DMS 273 (cell line): ENCODE results near the gene PCOLCE2.

ENCODE experiments used
- DNase-seq: peaks from one replicate; lab custom pipeline; 2025; ENCODE audit not compliant: unreplicated experiment; lab: John Stamatoyannopoulos, UW

PCOLCE2 gene

DNA sequence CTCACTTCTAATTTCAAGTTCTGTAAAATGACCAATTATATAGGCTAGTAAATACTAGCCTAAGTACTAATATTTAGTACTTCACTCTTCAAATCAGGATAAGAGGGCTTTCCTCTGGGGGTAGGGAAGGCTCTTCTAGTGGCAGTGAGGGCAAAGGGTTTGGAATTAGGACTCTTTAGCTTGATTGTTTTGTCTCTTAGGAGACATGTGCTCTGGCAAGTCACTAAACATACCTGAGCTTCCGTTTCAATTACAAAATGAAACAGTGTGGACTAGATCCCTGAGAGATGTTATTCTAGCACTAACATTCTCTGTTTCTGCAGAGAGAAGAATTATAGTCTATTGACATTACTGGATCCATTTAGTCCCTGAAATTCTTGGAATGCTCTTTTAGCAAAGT lies 71.5 kb downstream of the PCOLCE2 start:
- DNase-seq, result no peak

DNA sequence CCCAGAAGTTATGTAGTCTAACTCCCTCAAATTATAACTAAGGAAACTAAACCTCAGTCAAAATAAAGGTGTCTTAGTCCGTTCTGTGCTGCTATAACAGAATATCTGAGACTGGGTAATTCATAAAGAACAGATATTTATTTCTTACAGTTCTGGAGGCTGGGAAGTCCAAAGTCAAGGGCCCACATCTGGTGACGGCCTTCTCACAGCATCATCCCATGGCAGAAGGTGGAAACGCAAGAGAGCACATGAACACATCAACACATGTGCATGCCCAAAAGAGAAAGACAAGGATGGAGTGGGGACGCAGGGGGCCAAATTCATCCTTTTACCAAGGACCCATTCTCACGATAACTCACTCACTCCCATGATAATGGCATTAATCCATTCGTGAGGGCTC lies 73.1 kb downstream of the PCOLCE2 start:
- no peak for DNase-seq

DNA sequence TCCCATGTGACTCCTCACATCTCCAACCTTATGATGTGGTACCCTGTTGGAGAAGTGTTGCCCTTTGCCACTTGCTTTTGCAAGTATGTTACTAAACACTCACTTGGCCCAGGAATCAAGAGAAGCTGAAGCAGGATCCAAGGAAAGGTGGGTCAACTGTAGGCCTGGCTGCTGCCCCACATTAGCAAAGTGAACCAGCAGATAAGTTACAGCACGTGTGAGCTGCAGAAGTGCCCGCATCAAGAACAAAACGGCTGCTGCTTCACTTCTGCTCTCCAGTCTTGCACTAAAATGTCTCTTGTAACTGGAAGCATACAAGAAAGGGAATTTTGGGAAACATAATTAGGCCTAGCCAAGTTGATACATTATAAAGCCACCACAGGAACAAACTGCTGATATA lies 79.6 kb downstream of the PCOLCE2 start:
- no peak for DNase-seq

- DNase-seq, result no peak
These were observed 80.6 kb downstream of the PCOLCE2 start for GRCh38 chr3:142808103-142808917.

DNA sequence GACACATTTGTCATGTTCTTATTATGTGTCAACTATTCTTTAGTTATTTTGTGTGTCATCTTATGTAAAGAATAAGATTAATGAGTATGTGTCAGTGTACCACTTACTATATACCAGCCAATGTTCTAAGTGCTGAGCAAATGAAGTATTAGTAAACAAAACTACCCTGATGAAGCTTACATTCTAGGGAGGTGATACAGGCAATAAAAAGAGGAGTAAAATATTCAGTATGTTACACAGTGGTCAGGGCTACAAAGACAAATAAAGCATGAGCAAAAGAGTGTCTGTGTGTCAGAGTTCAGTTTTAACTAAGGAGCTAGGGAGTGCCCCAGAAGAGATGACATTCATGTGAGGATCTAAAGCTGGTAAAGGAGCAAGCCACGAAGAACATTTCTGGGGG lies 86.0 kb downstream of the PCOLCE2 start:
- no peak for DNase-seq

GRCh38 chr3:142801746-142802145 lies 87.1 kb downstream of the PCOLCE2 start:
- DNase-seq, result no peak

- DNase-seq, result no peak
These were observed 92.1 kb downstream of the PCOLCE2 start for GRCh38 chr3:142796823-142797222.

- DNase-seq, result no peak
These were observed 93.6 kb downstream of the PCOLCE2 start for GRCh38 chr3:142795332-142795731.

- no peak for DNase-seq
These were observed 94.4 kb downstream of the PCOLCE2 start for GRCh38 chr3:142794508-142794907.

GRCh38 chr3:142787719-142788118 lies 101.2 kb downstream of the PCOLCE2 start:
- DNase-seq, result no peak

DNA sequence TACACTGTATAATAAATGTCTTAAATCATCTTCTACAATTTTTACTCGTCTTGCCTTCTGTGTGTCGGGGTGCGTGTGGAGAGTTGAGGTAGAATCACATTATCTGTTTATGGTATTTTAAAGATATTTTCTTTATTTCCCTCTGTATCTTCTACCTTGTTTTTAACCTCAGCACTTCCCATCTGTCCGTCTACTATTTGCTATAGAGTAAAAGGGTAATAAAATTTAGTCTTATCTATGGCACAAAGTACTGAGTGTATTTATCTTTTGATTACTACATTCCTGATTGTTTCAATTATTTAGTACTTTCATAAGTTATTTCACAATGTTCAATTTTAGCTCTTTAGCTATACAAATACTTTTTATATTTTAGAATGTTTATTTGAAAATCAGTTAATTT lies 102.9 kb downstream of the PCOLCE2 start:
- DNase-seq, result no peak

DNA sequence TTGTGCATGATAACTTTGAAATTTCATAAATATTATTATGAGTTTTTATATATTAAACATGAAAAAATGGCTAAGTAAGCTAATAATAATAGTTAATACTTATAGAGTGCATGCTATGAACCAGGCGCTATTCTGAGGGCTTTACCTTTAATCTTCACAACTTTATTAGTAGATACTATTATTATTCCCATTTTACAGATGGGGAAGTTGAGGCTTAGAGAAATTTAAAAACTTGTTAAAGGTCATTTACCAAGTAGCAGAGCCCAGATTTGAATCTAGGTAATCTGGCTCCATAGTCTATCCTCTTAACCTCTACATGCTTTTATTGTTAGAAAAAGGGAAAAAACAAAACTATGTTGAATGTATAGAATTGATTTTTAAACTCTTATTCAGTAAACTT lies 104.7 kb downstream of the PCOLCE2 start:
- DNase-seq, result no peak

DNA sequence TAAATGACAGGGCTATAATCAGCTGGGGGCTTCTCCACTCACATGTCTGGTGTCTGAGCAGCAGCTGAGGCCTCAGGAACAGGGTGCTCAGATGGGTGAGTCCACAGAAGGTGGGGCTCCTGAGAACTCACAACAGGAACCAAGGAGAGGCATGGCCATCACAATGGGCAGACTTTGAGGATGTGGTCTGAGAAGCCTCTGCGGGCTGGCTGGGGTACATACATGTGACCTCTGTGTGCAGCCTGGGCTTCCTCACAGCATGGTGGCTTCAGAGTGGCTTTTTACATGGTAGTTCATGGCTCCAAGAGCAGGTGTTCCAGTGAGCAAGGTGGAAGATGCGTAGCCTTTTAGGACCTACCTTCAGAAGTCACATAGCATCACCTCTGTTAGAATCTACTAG lies 106.3 kb downstream of the PCOLCE2 start:
- no peak for DNase-seq

DNA sequence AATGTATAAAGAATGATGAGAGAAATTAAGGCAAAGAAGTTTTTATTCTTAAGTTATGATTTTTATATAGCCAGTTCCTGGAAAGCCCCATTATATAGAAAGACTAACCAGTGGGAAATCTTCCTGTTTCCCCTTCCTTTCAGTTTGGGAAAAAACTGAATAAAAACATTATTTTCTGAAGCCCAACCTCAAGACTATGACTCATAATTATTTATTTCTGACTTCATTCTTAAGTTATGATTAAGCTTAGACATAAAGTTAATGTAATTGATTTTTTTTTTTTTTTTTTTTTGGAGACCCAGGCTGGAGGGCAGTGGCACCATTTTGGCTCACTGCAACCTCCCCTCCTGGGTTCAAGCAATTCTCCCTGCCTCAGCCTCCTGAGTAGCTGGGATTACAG lies 109.3 kb downstream of the PCOLCE2 start:
- DNase-seq, result no peak

DNA sequence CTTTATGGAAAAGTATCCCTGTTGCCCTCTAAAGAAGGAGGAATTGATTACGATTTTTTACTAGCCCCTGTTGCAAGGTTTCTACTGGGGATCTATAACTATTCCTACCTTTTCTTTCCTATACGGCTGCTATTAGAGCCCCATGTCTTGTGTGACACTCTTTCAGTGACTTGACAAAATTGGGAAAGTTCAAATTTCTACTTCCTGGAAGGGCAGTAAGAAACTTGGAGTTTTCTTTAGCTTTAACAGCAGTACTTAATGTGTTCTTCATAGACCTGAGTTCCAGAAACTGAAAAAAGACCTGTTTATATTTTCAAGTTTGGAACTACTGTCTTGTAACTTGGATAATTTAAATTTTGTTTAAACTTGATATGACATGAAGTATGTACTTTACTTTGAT lies 110.3 kb downstream of the PCOLCE2 start:
- no peak for DNase-seq

DNA sequence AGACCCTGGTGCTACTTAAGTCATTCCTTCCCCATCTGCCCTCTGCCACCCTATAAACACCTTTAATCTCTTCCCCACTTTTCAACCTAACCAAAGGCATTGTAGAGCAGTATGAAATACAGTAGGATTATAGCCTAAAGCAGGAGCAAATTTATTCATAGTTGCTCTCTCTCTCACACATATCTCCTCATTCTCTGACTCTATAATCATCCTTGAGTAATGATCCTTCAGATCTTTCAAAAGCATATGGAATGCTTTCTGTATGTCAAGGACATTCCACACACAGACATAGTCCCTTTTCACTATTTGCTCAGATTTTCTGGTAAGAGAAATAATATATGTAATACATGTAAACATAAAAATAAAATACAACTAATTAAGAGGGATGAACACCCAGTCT lies 111.0 kb downstream of the PCOLCE2 start:
- DNase-seq, result no peak

- DNase-seq, result no peak
These were observed 120.5 kb downstream of the PCOLCE2 start for GRCh38 chr3:142768338-142768737.
